GM18951 (cell line): ENCODE results near the gene CABP2.

ENCODE experiments used
- POLR2A ChIP-seq: IDR thresholded peaks from 4 replicates; pipeline ENCODE4 v1.6.1; 2011; ENCODE audit warnings: mild to moderate bottlenecking; ENCODE audit not compliant: insufficient read length, insufficient read depth; ENCODE audit errors: extremely low read depth
- in situ Hi-C: fragments of 300-500 bp; cut with MboI; formaldehyde crosslinking; loops from one replicate; pipeline ENCODE4 v1.12.0; 2022; ENCODE audit warnings: low sequenced_read_pairs, mixed read lengths, inconsistent platforms; ENCODE audit not compliant: unreplicated experiment

The CABP2 gene

GRCh38 chr11:67499808-67500483, 23.3 kb downstream of the CABP2 start:
- TF ChIP-seq POLR2A = no peak
- in situ Hi-C loops = no loop called here

GRCh38 chr11:67498544-67498972, 24.7 kb downstream of the CABP2 start:
- in situ Hi-C loops = no loop called here
- TF ChIP-seq POLR2A = no peak

GRCh38 chr11:67497656-67498291, 25.5 kb downstream of the CABP2 start:
- TF ChIP-seq POLR2A = no peak
- in situ Hi-C loops = no loop called here

- in situ Hi-C loops = no loop called here
- TF ChIP-seq POLR2A = no peak
These were observed 27.1 kb downstream of the CABP2 start for GRCh38 chr11:67496113-67496512.

- no peak for TF ChIP-seq POLR2A
- in situ Hi-C loops = no loop called here
These were observed 27.8 kb downstream of the CABP2 start for GRCh38 chr11:67495234-67496005.

- in situ Hi-C loops = no loop called here
- no peak for TF ChIP-seq POLR2A
These were observed 28.6 kb downstream of the CABP2 start for GRCh38 chr11:67494371-67495233.

GRCh38 chr11:67493548-67494370, 29.5 kb downstream of the CABP2 start:
- no peak for TF ChIP-seq POLR2A
- in situ Hi-C loops = no loop called here

- in situ Hi-C loops = no loop called here
- TF ChIP-seq POLR2A = no peak
These were observed 30.3 kb downstream of the CABP2 start for GRCh38 chr11:67492801-67493547.

- TF ChIP-seq POLR2A = no peak
- in situ Hi-C loops = no loop called here
These were observed 31.0 kb downstream of the CABP2 start for GRCh38 chr11:67492069-67492727.

- TF ChIP-seq POLR2A = no peak
- in situ Hi-C loops = no loop called here
These were observed 31.8 kb downstream of the CABP2 start for GRCh38 chr11:67491276-67492068.
